GM18507 (cell line): ENCODE data around the gene PSMD3.

ENCODE experiments used
- DNase-seq: peaks from one replicate; pipeline ENCODE4 v3.0.0; 2011; ENCODE audit warnings: low read depth; ENCODE audit not compliant: insufficient read length; ENCODE audit errors: extremely low spot score
- FAIRE-seq: peaks from 2 replicates; lab custom pipeline; 2011; peaks lifted over from hg19 to GRCh38; lab: Jason Lieb, UNC

Gene PSMD3

GRCh38 chr17:39954876-39955275 lies 25.7 kb upstream of the PSMD3 start:
- FAIRE-seq = no peak

GRCh38 chr17:39955726-39956225 lies 24.8 kb upstream of the PSMD3 start:
- FAIRE-seq (no peak), DNase-seq (no peak)

More at GRCh38 chr17:39954876-39955275, 25.7 kb upstream of the PSMD3 start:
- DNase-seq = no peak

- DNase-seq = no peak
- no peak for FAIRE-seq
Measured at GRCh38 chr17:39960524-39961041, 20.0 kb upstream of the PSMD3 start.

DNA sequence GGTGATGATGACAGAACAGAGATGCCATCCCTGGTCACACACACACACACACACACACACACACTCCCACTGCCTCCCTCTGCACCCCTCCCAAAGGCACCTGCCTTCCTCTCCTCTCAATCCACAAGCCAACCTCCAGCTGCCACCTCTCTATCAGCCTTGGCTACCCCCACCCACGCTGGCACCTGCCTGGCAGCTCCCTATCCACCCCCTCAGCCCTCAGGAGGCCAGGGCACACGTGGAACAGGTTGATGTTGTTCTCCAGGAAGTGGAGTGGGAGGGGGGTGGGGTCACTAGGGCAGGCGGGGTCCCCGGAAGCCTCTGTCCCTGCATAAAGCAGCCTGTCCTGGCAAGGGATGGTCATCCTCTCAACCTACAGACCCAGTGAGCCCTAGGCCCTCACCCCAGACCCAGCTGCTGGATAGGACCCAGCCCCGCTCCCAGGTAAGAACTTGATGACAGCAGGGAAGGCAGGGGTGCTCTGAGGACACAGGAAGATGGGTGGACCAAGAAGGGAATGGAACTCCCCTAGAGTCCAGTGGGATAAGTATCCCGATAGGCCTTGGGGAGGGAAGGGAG lies 17.9 kb upstream of the PSMD3 start, which contains the start of gene GSDMA:
Gene GSDMA, plus strand, starts transcription at position 363 of the 579 bp plus-strand sequence. CDS start 2,684 bp downstream, outside the sequence.
- FAIRE-seq (no peak), DNase-seq (no peak)

DNA sequence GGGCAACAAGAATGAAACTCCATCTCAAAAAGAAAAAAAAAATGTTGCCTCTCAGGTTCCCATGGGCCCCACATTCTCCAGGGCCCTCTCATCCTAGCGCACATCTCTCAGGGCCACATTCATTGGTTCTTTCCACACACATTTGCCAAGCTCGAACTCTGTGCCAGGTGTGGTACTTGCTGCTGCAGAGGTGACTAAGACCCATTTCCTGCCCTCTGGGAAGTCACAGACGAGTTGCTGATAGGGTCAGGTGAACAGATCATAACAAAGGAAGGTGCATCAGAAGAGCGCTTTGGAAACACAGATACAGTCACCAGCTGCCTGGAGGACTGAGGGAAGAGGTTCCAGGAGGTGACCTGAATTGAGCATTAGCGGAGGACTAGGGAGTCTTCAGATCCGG lies 16.8 kb upstream of the PSMD3 start:
- FAIRE-seq (no peak), DNase-seq (no peak)

DNA sequence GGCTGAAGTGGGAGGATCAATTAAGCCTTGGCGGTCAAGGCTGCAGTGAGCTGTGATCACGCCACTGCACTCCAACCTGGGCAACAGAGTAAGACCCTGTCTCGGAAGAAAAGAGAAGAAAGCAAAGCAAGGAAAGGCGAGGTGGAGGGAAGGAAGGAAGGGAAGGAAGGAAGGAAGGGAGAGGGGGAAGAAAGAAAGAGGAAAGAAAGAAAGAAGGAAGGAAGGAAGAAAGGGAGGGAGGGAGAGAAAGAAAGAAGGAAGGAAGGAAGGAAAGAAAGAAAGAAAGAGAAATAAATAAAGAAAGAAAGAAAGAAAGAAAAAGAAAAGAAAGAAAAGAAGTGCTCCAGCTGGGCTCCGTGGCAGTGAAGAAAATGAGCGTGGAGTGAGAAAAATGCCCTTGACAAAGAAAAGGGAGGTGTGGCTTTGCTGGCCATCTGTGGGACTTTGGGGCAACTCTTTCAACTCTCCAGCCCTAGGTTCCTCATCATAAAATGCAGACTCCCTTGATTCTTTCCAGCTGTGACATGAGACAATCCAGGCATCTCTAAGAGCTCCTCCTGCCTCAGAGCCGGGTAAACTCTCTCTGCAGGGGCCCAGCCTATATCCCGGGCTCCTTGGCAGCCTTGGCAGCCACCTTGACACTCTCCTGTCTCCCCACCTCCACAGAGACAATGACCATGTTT lies 15.4 kb upstream of the PSMD3 start:
- DNase-seq = no peak
- FAIRE-seq = no peak

GRCh38 chr17:39966771-39967170 lies 13.8 kb upstream of the PSMD3 start:
- DNase-seq = no peak
- FAIRE-seq = no peak

DNA sequence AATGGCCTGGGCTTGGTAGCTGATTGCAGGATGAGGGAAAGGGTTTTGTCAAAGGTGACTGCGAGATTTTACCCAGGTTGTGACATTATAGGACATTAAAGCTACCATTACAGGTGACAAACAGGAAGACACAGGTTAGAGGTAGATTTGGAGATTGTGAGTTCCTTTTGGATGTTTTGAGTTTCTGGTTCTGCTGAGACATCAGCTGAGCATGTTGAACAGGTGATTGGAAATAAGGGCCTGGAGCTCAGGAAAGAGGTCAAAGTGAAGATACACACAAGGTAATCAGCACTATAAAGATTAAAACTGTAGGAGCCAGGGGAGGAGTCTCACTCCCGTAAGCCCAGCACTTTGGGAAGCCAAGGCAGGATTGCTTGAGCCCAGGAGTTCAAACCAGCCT lies 11.8 kb upstream of the PSMD3 start:
- FAIRE-seq (no peak), DNase-seq (no peak)

GRCh38 chr17:39969375-39969774 lies 11.2 kb upstream of the PSMD3 start:
- DNase-seq (no peak), FAIRE-seq (no peak)

GRCh38 chr17:39970157-39970692 lies 10.4 kb upstream of the PSMD3 start:
- FAIRE-seq (no peak), DNase-seq (no peak)

- FAIRE-seq (no peak), DNase-seq (no peak)
Measured at GRCh38 chr17:39971076-39971603, 9.5 kb upstream of the PSMD3 start.

- DNase-seq = no peak
- no peak for FAIRE-seq
Measured at GRCh38 chr17:39972271-39972670, 8.3 kb upstream of the PSMD3 start.

DNA sequence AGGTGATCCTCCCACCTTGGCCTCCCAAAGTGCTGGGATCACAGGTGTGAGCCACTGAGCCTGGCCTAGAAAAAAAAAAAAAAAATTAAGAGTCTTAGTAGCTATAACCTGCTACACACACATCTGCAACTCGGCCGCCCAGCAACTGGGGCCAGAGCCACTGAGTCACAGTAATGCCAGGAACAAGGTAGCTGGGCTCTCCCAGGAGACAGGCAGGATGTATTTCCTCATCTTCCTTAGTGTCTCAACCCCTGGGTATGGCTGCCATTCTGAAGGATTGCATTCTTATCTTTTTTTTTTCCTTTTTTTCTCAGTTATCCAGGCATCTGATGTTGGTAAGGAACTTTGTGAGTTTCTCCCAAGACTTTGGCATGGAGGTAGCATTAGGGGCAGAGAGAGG lies 7.1 kb upstream of the PSMD3 start:
- FAIRE-seq (no peak), DNase-seq (no peak)

- DNase-seq = no peak
- FAIRE-seq = no peak
Measured at GRCh38 chr17:39974433-39974832, 6.2 kb upstream of the PSMD3 start.

- DNase-seq = no peak
- no peak for FAIRE-seq
Measured at GRCh38 chr17:39975801-39976200, 4.8 kb upstream of the PSMD3 start.

DNA sequence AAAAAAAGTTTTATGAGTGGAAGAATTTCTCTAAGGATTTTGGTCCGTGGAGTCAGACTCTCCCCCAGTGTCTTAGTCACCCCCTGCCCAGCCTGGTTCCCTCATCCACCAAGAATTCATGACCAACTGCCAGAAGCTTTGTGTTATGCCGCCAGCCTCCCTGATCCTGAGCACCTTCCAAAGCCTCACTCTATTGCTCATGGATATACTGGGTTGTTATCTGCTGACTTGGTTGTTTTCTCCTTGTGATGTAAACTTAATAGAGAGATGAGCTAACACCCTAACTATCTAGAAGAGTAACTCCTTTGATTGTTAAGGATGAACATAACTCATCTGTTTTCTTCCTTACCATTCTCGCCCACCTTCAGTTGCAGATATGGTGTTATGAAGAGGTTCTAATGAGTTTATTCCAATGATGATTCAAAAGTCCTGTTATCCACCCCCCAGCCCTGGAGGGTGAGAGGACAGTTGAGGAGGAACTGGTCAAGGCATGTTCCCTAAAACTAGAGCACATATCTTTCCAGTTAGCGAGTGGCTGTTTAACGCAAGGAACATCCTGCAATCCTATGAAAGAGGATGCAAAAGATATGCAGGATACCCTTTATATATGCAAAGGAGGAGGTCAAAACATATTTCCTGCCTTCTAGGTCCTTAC lies 1.5 kb upstream of the PSMD3 start:
- DNase-seq = no peak
- FAIRE-seq = no peak

DNA sequence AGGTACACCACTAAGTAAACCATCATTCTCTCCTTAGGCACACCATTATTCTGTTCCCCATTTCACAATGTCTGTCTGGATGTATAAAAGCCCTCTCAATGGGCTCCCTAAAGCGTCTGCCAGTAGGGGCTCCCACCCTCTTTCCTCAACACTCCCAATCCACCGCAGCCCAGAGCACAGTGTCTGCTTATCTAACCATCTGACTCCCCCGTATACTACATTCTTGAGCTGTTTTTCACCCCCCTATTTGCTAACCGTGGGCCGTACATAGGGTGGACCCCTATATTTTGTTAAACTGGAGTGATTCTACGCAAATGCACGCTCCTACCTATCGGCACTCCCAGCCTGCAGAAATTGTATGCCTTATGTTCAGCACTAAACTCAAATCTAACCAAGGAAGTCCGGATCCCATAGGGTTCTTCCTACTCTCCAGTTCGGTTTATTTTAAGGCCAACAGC lies 685 bp upstream of the PSMD3 start:
- peak; percentile 29 for FAIRE-seq
- no peak for DNase-seq

DNA sequence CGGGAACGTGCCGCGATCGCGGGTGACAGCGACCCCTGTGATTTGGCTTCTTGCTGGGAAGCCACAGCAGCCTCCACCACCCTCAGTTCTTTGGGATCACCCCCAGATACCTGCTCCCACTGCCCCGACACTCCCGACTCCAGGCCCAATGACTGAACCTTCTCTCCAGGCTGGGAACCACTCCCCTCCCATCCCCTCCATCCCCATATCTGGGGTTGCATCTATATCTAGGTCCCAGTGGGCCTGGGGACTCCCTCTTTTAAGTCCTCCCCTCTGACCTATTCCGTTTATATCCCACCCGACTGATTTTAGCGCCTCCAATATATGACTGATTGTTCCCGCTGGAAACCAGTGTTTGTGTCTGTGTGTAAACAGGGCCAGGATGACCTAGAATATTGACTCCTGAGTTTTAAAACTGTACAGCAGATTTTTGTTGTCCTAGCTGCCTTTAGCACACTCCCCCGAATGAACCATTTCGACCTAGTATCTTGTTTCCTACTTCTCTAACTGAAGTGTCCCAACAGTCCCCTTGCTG lies 667 bp downstream of the PSMD3 start:
- DNase-seq = no peak
- FAIRE-seq = no peak

DNA sequence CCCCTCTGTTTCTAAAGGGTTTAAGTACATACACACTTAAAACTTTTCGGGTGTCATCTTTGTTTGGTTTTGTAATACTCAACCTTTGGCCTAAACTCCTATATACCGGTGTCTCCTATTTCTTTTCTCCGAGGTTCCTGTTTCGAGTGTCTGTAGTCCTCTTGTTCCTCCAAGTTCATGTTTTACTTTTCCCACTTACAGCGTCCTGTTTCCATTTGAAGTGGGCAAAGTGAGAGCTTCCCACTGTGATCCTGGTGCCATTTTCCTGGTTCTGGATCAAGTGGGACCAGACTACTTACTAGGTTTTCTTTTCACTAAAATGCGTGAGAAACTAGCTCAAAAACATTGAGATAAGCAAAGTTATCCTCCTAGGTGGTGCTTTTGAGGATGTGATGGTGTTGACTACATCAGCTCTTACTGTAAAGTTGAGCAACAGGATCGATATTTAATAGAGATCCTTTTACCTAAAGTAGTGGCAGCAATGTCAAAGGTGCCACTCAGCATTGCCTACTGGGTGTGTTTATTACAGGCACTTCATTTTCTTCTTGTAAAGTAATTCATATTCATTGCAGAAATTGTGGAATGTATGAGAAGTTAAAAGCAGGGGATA lies 1.3 kb downstream of the PSMD3 start:
- no peak for FAIRE-seq
- DNase-seq = no peak
